Left ventricle myocardium inferior (tissue), 1 donor: ENCODE measurements around the gene PIGN. TPM values are rescaled to one million over a fixed set of nuclear protein-coding genes. Genes with fewer than 3 reads are reported as not detected.

Source experiments
- DNase-seq: peaks from one replicate; pipeline ENCODE4 v3.0.0-alpha.2; 2020
- H3K27ac ChIP-seq: fragments of 200-600 bp; replicated peaks from 2 replicates; pipeline ENCODE4 v1.8.0; 2021
- H3K27me3 ChIP-seq: fragments of 200-600 bp; 2 replicates; pipeline ENCODE4 v1.8.0; 2021; ENCODE audit warnings: low read depth
- H3K36me3 ChIP-seq: fragments of 200-600 bp; 2 replicates; pipeline ENCODE4 v1.8.0; 2021
- H3K4me1 ChIP-seq: fragments of 200-600 bp; 2 replicates; pipeline ENCODE4 v1.8.0; 2021
- H3K4me3 ChIP-seq: fragments of 200-600 bp; 2 replicates; pipeline ENCODE4 v1.8.0; 2021; ENCODE audit warnings: mild to moderate bottlenecking, moderate library complexity
- H3K9me3 ChIP-seq: fragments of 200-600 bp; replicated peaks from 2 replicates; pipeline ENCODE4 v1.8.0; 2021
- CTCF ChIP-seq: fragments of 200-600 bp; IDR thresholded peaks from 2 replicates; pipeline ENCODE4 v1.8.0; 2021; ENCODE audit warnings: antibody characterized with exemption, mild to moderate bottlenecking, borderline replicate concordance
- intact Hi-C: fragments of 100-400 bp; cut with micrococcal nuclease; formaldehyde crosslinking; loops from one replicate; pipeline ENCODE4 v1.11.0; 2022
- total RNA-seq: library from RNA; stranded (reverse); fragmentation: NEBNext Ultra II Directional; extraction: Animal tissue kit (Norgen Biotek cat#: 25700); gene quantifications from one replicate; pipeline ENCODE4 v1.2.1, GENCODE V29; 2021
- donor health status: DM: no; HTN: yes; CAD: no; lungs with severe emphysema.

The PIGN gene
- total RNA-seq, 1 donor from 2014 or later, result 19.7 TPM

- H3K4me1 ChIP-seq, result peaks cover 2% of the 10 kb centered on the region
- no peak overlapping the region for H3K4me3 ChIP-seq
- H3K27ac ChIP-seq, result no peak overlapping the region
- DNase-seq, result no peak
- intact Hi-C loops, result no loop called here
- peaks cover 4% of the 10 kb centered on the region for H3K9me3 ChIP-seq
- H3K36me3 ChIP-seq, result peaks cover 5% of the 10 kb centered on the region
- no peaks in the 10 kb centered on the region for H3K27me3 ChIP-seq
- no peak for TF ChIP-seq CTCF
Observed at GRCh38 chr18:62165583-62165982, 21.3 kb downstream of the PIGN start.

- intact Hi-C loops, result no loop called here
Observed at GRCh38 chr18:62164855-62165487, 21.9 kb downstream of the PIGN start.

GRCh38 chr18:62164310-62164709, 22.5 kb downstream of the PIGN start:
- DNase-seq, result no peak
- Histone ChIP-seq H3K4me1 (no peaks in the 10 kb centered on the region), H3K27ac (no peak overlapping the region), H3K4me3 (no peak overlapping the region), H3K9me3 (peaks cover 4% of the 10 kb centered on the region), H3K27me3 (no peaks in the 10 kb centered on the region), H3K36me3 (peaks cover 5% of the 10 kb centered on the region)
- intact Hi-C loops, result no loop called here
- no peak for TF ChIP-seq CTCF

More at GRCh38 chr18:62164855-62165487, 21.9 kb downstream of the PIGN start:
- no peak for TF ChIP-seq CTCF
- DNase-seq, result no peak
- Histone ChIP-seq H3K9me3 (peaks cover 4% of the 10 kb centered on the region), H3K4me1 (no peaks in the 10 kb centered on the region), H3K36me3 (peaks cover 5% of the 10 kb centered on the region), H3K27ac (no peak overlapping the region), H3K27me3 (no peaks in the 10 kb centered on the region), H3K4me3 (no peak overlapping the region)

- Histone ChIP-seq H3K36me3 (peaks cover 22% of the 10 kb centered on the region), H3K4me1 (no peaks in the 10 kb centered on the region), H3K9me3 (no peaks in the 10 kb centered on the region), H3K27ac (no peak overlapping the region), H3K4me3 (no peak overlapping the region), H3K27me3 (no peaks in the 10 kb centered on the region)
- no peak for DNase-seq
- intact Hi-C loops, result no loop called here
- no peak for TF ChIP-seq CTCF
Observed at GRCh38 chr18:62157843-62158242, 29.0 kb downstream of the PIGN start.

GRCh38 chr18:62152844-62153243, 34.0 kb downstream of the PIGN start:
- Histone ChIP-seq H3K27ac (no peak overlapping the region), H3K27me3 (no peaks in the 10 kb centered on the region), H3K36me3 (peaks cover 10% of the 10 kb centered on the region), H3K4me1 (no peaks in the 10 kb centered on the region), H3K9me3 (no peaks in the 10 kb centered on the region), H3K4me3 (no peak overlapping the region)
- intact Hi-C loops, result no loop called here
- TF ChIP-seq CTCF, result no peak
- DNase-seq, result no peak
